ENCODE measurements around the gene COPZ1.

Gene COPZ1

DNA sequence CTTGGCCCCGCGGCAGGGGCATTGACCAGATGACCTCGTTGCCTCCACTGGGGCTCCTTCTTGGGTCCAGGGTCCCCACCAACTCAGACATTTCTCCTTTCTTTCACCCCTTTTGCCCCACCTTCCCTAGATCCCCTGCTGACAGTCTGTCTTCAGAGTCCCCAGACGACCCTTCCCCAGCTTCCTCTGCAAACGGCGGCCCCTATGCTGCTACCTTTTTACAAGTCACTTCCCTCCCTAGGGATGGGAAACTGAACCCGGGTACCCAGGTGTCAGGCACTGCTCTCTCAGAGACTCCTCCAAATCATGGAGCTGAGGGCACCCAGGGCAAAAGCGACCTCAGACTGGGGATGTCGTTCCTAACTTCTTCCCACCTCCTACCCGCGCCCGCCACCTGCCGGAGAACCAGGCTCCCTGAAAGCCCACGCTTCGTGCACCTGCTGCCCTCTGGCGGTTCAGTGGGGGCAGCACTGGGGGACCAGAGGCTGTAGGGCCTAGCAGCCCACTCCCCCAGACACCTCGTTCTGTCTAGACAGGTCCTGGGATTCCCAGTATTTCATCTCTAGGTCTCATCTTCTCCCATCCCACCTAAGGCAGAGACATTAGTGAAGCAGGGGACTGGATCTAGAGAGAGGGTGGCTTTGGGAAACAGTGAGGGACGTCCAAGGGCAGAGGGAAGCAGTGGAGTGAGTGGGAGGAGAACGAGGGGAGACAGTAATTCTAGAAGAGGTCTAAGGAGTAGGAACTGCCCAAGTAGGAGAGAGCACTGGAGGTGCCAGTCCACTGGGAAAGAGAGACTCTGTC is 54.7 kb downstream of the COPZ1 start:
- peak; percentile 56 for DNase-seq

GRCh38 chr12:54381136-54381535 is 56.2 kb downstream of the COPZ1 start:
- no peak for DNase-seq

GRCh38 chr12:54383041-54383609 is 58.2 kb downstream of the COPZ1 start:
- no peak for DNase-seq

DNA sequence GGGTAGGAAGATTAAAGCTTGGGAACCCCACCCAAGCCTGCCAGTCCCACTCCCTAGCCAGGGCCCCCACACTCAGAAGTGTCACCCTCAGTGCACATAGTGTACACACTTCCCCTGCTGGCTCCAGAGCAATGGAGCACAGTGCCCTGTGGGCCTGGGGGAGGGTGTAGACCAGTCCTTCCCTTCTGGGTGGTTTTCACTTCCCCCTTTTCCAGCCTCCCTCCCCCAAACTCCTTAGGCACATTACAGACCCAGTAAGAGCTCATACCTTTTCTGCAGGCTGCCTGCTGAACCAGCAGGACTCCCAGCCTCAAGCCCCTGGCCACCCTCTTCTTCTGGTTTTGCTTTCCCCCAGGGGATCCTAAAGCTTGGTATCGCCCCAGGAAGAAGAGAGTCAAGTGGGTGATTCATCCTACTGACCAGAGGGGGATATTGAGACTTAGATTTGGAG is 59.7 kb downstream of the COPZ1 start, which contains the start of gene ZNF385A:
Gene ZNF385A (minus strand): TSS at position 143 of the 451 bp plus-strand sequence. CDS start 219 bp downstream, outside the sequence.
- DNase-seq, result no peak

GRCh38 chr12:54385251-54385914 is 60.5 kb downstream of the COPZ1 start:
- no peak for DNase-seq

DNA sequence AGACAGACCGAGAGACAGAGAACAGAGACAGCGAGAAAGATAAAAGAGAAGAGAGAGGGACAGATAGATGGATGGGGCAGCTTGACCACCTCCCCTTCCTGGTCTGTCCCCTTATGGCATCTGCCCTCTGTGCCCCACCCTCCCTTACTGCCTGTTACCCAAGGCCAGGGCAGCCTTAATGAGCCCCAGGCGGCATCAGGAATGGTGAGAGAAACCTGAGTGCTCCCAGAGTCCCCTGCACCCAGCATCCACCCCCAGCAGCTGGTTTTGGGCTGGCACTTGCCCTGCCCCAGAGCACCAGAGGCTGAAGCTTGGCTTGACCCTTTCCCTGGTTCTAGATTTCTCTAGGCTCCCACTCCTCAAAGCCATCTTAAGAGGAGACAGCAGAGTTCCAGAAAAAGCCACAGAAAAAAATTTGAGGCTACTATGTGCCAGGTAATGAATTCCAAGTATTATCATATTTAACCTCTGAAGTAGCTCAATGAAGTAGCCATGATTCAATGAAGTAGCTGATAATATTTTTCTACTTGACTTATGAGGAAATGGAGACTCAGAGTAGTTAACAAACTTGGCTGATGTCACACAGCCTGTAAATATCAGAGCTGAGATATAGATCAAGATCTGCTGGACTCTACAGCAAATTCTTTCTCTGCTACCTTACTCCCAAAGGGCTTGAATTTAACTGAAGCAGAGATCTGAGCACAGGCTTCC is 61.6 kb downstream of the COPZ1 start:
- no peak for DNase-seq

DNA sequence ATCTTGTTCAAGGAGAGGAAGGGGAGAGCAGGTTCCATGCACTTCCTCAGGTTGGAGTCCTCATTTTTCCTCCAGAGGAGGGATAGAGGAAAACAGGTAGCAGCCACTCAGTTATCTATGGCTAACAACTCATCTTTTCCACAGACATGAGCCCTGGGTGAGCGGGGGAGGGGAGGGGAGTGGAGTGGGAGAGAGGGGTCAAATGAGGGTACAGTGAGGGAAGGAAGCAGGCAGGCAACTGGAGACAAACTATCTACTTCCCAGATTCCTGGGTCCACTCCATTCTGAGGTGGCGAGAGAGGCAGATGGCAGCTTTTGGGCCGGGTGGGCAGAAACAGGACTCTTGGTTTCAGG is 62.2 kb downstream of the COPZ1 start:
- no peak for DNase-seq

GRCh38 chr12:54388237-54389133 is 63.6 kb downstream of the COPZ1 start:
- DNase-seq, result no peak

DNA sequence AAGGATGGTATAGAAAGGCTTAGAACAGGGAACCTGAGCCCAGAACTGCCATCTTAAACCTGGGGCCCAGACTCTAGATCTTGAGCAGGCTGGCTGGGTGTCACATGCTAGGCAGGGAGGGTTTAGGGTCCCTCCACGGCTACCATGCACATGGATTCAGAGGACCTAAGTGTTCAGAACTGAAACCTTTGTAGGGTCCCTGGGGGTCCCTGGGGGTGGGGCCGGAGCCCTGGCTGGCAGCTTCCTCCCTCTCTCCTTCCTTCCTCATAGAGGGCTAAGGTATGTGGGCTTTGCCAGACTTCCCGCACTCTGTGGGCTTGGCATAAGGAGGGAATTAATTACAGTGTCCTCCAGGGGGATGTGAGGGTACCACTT is 64.2 kb downstream of the COPZ1 start:
- DNase-seq, result no peak

GRCh38 chr12:54389607-54390175 is 64.8 kb downstream of the COPZ1 start:
- no peak for DNase-seq

DNA sequence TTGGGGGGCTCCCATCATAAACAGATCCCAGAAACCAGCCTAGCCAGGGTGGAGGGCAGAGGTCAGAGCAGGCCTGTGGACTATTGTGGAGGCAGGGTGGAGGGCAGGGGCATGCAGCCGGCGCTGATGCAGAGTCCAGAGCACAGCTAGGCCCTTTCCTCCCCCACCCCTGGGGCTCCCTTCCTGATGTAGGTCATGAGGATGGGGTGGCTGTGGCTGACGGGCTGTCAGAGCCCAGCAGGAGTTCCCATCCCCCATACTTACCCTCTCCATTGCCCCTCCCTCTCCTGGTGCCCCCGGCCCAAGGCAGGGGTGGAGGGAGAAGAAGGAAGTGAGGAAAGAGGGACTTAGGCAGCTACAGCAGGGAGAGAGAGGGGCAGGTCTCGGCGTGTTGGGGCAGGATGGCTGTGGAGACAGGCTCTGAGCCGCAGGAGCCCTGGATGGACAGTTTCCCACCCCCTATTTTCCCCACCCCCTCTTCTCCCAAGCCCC is 65.3 kb downstream of the COPZ1 start:
- DNase-seq, result no peak

- DNase-seq, result peak; percentile 21
Observed at GRCh38 chr12:54390668-54391551, 66.0 kb downstream of the COPZ1 start.

- DNase-seq, result no peak
Observed at GRCh38 chr12:54392485-54393206, 67.7 kb downstream of the COPZ1 start.

DNA sequence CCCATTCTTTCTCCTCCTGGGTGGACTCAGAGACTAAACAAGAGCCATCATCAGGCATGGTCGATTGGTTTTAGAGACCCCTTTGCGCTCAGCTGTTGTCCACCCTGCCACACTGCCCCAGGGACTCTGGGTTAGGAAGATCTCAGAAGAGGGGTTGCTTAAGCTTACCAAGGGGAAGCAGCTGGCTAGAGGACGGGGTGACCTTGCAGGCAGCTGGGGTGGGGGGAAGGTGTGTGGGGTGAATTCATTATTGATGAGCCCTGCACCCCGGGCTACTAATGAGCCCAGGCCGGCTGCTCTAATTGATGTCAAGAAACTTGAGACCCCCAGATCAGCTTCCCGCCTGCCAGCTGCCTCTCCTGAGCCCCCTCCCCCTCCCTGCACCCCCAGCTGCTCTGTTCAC is 68.3 kb downstream of the COPZ1 start:
- no peak for DNase-seq

DNA sequence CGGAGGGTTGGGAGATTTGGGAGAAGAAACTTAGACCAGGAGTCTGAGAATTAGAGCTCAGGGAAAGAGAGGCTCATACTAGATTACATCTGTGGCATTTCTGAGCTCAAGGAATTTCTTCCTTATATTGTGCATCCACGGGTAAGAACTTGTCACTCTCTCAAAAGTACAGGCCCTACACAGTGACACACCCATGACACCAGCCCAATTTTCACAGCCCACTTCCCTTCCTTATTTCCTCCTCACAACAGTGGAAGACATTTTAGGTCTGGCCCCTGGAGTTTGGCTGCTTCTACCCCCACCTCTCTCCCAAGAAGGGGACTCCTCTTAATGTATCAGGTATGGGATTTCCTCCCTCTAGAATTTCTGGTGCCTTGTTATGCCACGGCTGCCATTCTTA is 68.8 kb downstream of the COPZ1 start:
- DNase-seq, result no peak

DNA sequence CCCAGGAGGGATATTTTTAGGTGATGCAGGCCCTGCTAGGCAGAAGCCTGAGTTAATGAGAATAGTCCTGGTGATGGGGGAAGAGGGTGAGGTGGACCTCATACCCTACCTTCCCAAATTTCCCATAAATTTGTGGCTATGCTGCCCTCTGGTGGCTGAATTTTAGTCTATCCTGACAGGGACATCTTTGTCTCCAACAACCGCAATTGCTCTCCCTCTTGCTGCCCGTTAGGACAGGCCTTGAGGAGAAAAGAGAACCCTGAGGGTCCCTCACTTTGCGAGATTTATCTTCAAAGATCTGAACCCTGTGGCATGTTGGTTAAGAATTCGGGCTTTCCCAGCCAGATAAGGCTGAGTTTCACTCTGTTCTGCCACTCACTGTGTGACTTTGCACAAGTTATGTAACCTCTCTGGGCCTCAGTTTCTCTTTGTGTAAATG is 69.4 kb downstream of the COPZ1 start:
- DNase-seq, result peak; percentile 9

DNA sequence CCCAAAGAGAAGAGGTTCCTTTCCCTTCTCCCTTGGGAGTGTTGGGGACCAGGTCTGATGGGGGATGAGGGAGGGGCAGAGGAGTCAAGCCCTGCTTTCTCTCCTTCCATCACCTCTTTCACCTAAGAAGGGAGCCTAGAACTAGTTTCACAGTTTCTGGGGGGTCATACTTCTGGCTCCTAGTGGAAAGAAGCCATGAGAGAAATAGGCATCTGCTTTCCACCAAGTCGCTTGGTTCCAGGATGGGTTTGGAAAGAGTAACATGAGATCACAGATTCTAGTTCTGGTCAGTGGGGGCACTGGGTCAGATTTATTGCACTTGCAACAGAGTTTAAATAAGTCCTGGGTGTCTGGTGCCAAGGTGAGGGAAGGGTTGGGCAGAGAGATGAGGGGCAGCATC is 70.1 kb downstream of the COPZ1 start:
- DNase-seq, result no peak

- DNase-seq, result no peak
Observed at GRCh38 chr12:54395545-54395944, 70.6 kb downstream of the COPZ1 start.

- no peak for DNase-seq
Observed at GRCh38 chr12:54397157-54397556, 72.2 kb downstream of the COPZ1 start.

DNA sequence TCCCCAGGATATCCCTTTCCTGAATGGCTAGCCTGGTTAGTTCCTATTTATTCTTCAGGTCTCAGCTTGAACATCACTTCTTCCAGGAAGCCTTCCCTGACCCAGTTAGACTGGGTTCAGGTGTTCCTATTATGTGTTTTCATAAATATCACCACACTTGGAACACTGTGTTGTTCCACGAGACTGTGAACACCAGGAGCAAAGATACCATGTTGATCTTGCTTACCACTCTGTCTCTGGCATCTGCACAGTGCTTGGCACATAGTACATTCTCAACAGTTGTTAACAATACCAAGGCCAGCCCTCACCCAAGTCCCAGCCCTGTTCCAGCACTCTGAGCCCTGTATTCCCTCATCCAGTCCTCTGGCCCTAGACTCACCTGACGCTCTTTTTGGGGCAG is 73.3 kb downstream of the COPZ1 start:
- no peak for DNase-seq

All from DMS153 (cell line).